Astrocyte (in vitro differentiated cells and primary cell): ENCODE data around the gene NTRK1. TPM values are rescaled to one million over a fixed set of nuclear protein-coding genes. Genes with fewer than 3 reads are reported as not detected.

Experiments used
- DNase-seq: peaks from one replicate; pipeline ENCODE4 v3.0.0-alpha.2; 2010; ENCODE audit warnings: low read depth
- FAIRE-seq: peaks from 2 replicates; lab custom pipeline; 2011; peaks lifted over from hg19 to GRCh38; lab: Jason Lieb, UNC
- H2AFZ ChIP-seq: 2 replicates; pipeline ENCODE4 v1.6.0; 2012; ENCODE audit warnings: low read depth, low read length, inconsistent platforms
- H3K27ac ChIP-seq: 2 replicates; pipeline ENCODE4 v1.5.1; 2011; ENCODE audit warnings: low read depth, low read length, inconsistent platforms
- H3K27me3 ChIP-seq: 2 replicates; pipeline ENCODE4 v1.6.0; 2011; ENCODE audit warnings: low read length, inconsistent platforms; ENCODE audit not compliant: insufficient read depth
- H3K36me3 ChIP-seq: 2 replicates; pipeline ENCODE4 v1.5.1; 2011; ENCODE audit warnings: low read length, inconsistent platforms; ENCODE audit not compliant: insufficient read depth
- H3K4me1 ChIP-seq: 2 replicates; pipeline ENCODE4 v1.5.1; 2011; ENCODE audit warnings: low read length, inconsistent platforms; ENCODE audit not compliant: insufficient read depth
- H3K4me2 ChIP-seq: 2 replicates; pipeline ENCODE4 v1.6.0; 2012; ENCODE audit warnings: low read length, inconsistent platforms
- H3K4me3 ChIP-seq: 2 replicates; pipeline ENCODE4 v1.5.1; 2011; ENCODE audit warnings: low read depth, mild to moderate bottlenecking, low read length, inconsistent platforms; ENCODE audit not compliant: insufficient read depth
- H3K79me2 ChIP-seq: 2 replicates; pipeline ENCODE4 v1.6.0; 2012; ENCODE audit warnings: mild to moderate bottlenecking, low read length, inconsistent platforms; ENCODE audit not compliant: insufficient read depth
- H3K9ac ChIP-seq: 2 replicates; pipeline ENCODE4 v1.6.0; 2012; ENCODE audit warnings: mild to moderate bottlenecking, low read length, inconsistent platforms
- H3K9me3 ChIP-seq: 2 replicates; pipeline ENCODE4 v1.5.1; 2012; ENCODE audit warnings: low read depth, mild to moderate bottlenecking, low read length, inconsistent platforms; ENCODE audit not compliant: insufficient read depth
- H4K20me1 ChIP-seq: 2 replicates; pipeline ENCODE4 v1.6.0; 2012; ENCODE audit warnings: low read length, inconsistent platforms; ENCODE audit not compliant: insufficient read depth
- H3K27ac Mint-ChIP-seq: one replicate; pipeline ENCODE4 v1.8.0; 2021; ENCODE audit warnings: mild to moderate bottlenecking, mixed read lengths; ENCODE audit not compliant: unreplicated experiment
- H3K27me3 Mint-ChIP-seq: one replicate; pipeline ENCODE4 v1.8.0; 2021; ENCODE audit warnings: low read depth, mixed read lengths; ENCODE audit not compliant: unreplicated experiment
- H3K36me3 Mint-ChIP-seq: one replicate; pipeline ENCODE4 v1.8.0; 2021; ENCODE audit warnings: low read depth, mixed read lengths; ENCODE audit not compliant: unreplicated experiment
- H3K4me1 Mint-ChIP-seq: one replicate; pipeline ENCODE4 v1.8.0; 2021; ENCODE audit warnings: low read depth, mixed read lengths; ENCODE audit not compliant: unreplicated experiment
- H3K4me3 Mint-ChIP-seq: one replicate; pipeline ENCODE4 v1.8.0; 2021; ENCODE audit warnings: mild to moderate bottlenecking, moderate library complexity, mixed read lengths; ENCODE audit not compliant: unreplicated experiment
- H3K9me3 Mint-ChIP-seq: one replicate; pipeline ENCODE4 v1.8.0; 2021; ENCODE audit warnings: mild to moderate bottlenecking, mixed read lengths; ENCODE audit not compliant: unreplicated experiment
- EZH2 ChIP-seq: IDR thresholded peaks from 2 replicates; pipeline ENCODE4 v1.6.1; 2012; ENCODE audit warnings: mild to moderate bottlenecking, low read length, inconsistent platforms; ENCODE audit not compliant: insufficient read depth
- total RNA-seq: library from RNA; stranded (reverse); gene quantifications from 2 replicates; pipeline ENCODE4 v1.2.1, GENCODE V29; 2021
- TF ChIP-seq, protein P1 (sequence below): IDR thresholded peaks from 2 replicates; pipeline ENCODE4 v1.5.1; 2011; ENCODE audit warnings: low read depth, mild to moderate bottlenecking, inconsistent platforms, low read length, moderate library complexity; ENCODE audit not compliant: insufficient read depth

Gene NTRK1
- total RNA-seq, 1 donor from 2014 or later = 0.27 TPM

- Mint-ChIP-seq H3K4me1 (peaks cover 10% of the 10 kb centered on the region), H3K36me3 (no peaks in the 10 kb centered on the region), H3K9me3 (no peaks in the 10 kb centered on the region), H3K4me3 (no peak overlapping the region), H3K27me3 (peaks cover 58% of the 10 kb centered on the region), H3K27ac (peak overlapping the region; percentile 1)
- H4K20me1 ChIP-seq = no peaks in the 10 kb centered on the region
- H3K9ac ChIP-seq = no peak overlapping the region
- TF ChIP-seq EZH2 = no peak
- TF ChIP-seq, protein P1, sequence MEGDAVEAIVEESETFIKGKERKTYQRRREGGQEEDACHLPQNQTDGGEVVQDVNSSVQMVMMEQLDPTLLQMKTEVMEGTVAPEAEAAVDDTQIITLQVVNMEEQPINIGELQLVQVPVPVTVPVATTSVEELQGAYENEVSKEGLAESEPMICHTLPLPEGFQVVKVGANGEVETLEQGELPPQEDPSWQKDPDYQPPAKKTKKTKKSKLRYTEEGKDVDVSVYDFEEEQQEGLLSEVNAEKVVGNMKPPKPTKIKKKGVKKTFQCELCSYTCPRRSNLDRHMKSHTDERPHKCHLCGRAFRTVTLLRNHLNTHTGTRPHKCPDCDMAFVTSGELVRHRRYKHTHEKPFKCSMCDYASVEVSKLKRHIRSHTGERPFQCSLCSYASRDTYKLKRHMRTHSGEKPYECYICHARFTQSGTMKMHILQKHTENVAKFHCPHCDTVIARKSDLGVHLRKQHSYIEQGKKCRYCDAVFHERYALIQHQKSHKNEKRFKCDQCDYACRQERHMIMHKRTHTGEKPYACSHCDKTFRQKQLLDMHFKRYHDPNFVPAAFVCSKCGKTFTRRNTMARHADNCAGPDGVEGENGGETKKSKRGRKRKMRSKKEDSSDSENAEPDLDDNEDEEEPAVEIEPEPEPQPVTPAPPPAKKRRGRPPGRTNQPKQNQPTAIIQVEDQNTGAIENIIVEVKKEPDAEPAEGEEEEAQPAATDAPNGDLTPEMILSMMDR = peak; percentile 81
- H3K4me1 ChIP-seq = peaks cover 20% of the 10 kb centered on the region
- no peak overlapping the region for H3K4me3 ChIP-seq
- H3K27me3 ChIP-seq = peaks cover 12% of the 10 kb centered on the region
- no peak for FAIRE-seq
- no peak overlapping the region for H3K27ac ChIP-seq
- no peaks in the 10 kb centered on the region for H3K36me3 ChIP-seq
- no peak overlapping the region for H3K4me2 ChIP-seq
- no peaks in the 10 kb centered on the region for H3K9me3 ChIP-seq
- peak; percentile 41 for DNase-seq
- H2AFZ ChIP-seq = no peak overlapping the region
- peaks cover 14% of the 10 kb centered on the region for H3K79me2 ChIP-seq
Observed at GRCh38 chr1:156889802-156890580, 29.3 kb downstream of the NTRK1 start.

GRCh38 chr1:156892190-156893047 lies 31.8 kb downstream of the NTRK1 start:
- Histone ChIP-seq H3K4me2 (peak overlapping the region; percentile 82), H3K9ac (peak overlapping the region; percentile 54), H2AFZ (peak overlapping the region; percentile 68), H3K4me1 (peaks cover 44% of the 10 kb centered on the region), H3K27ac (no peak overlapping the region), H4K20me1 (no peaks in the 10 kb centered on the region), H3K79me2 (peaks cover 17% of the 10 kb centered on the region), H3K27me3 (peaks cover 6% of the 10 kb centered on the region), H3K4me3 (peak overlapping the region; percentile 46), H3K9me3 (no peaks in the 10 kb centered on the region), H3K36me3 (no peaks in the 10 kb centered on the region)
- Mint-ChIP-seq H3K4me3 (peak overlapping the region; percentile 79), H3K27me3 (peaks cover 36% of the 10 kb centered on the region), H3K4me1 (peaks cover 28% of the 10 kb centered on the region), H3K27ac (no peak overlapping the region), H3K9me3 (no peaks in the 10 kb centered on the region), H3K36me3 (no peaks in the 10 kb centered on the region)
- DNase-seq = peak; percentile 67
- TF ChIP-seq, protein P1 = peak; percentile 69
- TF ChIP-seq EZH2 = no peak
- FAIRE-seq = no peak
